OCI-LY7 (cell line): ENCODE data around the gene TRAF6. TPM values are rescaled to one million over a fixed set of nuclear protein-coding genes. Genes with fewer than 3 reads are reported as not detected.

Source experiments
- BruUV-seq: library from RNA; stranded (reverse); fragments of 400-500 nt; replicated peaks from 2 replicates; lab custom pipeline; 2021; lab: Mats Ljungman, UMichigan
- CTCF ChIA-PET: fragments of 300-600 bp; sonication (Branson Sonifier 250); formaldehyde crosslinking; loops from one replicate; lab custom pipeline; 2022; ENCODE audit warnings: antibody characterized with exemption; ENCODE audit not compliant: unreplicated experiment; lab: Charles Lee
- POLR2A ChIA-PET: fragments of 300-600 bp; sonication (Branson Sonifier 250); formaldehyde crosslinking; loops from one replicate; lab custom pipeline; 2022; ENCODE audit warnings: antibody characterized with exemption; lab: Charles Lee
- DNase-seq: peaks from one replicate; pipeline ENCODE4 v3.0.0-alpha.2; 2015; ENCODE audit warnings: low spot score
- H2AFZ ChIP-seq: fragments of 200-600 bp; sonication (generic), shearing (Covaris generic); 2 replicates; pipeline ENCODE4 v1.6.1; 2014; ENCODE audit warnings: mild to moderate bottlenecking, antibody characterized with exemption, low read length, moderate library complexity
- H3K27ac ChIP-seq: fragments of 200-600 bp; sonication (generic); 2 replicates; pipeline ENCODE4 v1.5.1; 2014; ENCODE audit warnings: mixed run types, low read depth, mild to moderate bottlenecking, moderate library complexity, low read length, inconsistent platforms; ENCODE audit not compliant: poor library complexity, severe bottlenecking
- H3K36me3 ChIP-seq: fragments of 200-600 bp; sonication (generic); 2 replicates; pipeline ENCODE4 v1.6.1; 2014; ENCODE audit warnings: mild to moderate bottlenecking, antibody characterized with exemption, low read length, moderate library complexity, mixed read lengths; ENCODE audit not compliant: insufficient read depth
- H3K4me1 ChIP-seq: fragments of 200-600 bp; sonication (generic); 2 replicates; pipeline ENCODE4 v1.5.1; 2014; ENCODE audit warnings: mild to moderate bottlenecking, low read length; ENCODE audit not compliant: insufficient read depth, poor library complexity, severe bottlenecking
- H3K4me2 ChIP-seq: fragments of 200-600 bp; sonication (generic); 2 replicates; pipeline ENCODE4 v1.6.1; 2014; ENCODE audit warnings: mild to moderate bottlenecking, low read length
- H3K4me3 ChIP-seq: fragments of 200-600 bp; sonication (generic); 2 replicates; pipeline ENCODE4 v1.5.1; 2014; ENCODE audit warnings: mild to moderate bottlenecking, low read depth, low read length; ENCODE audit not compliant: poor library complexity, severe bottlenecking
- H3K79me2 ChIP-seq: fragments of 200-600 bp; sonication (generic); 2 replicates; pipeline ENCODE4 v1.6.1; 2016; ENCODE audit warnings: low read depth, mild to moderate bottlenecking, low read length, moderate library complexity, mixed read lengths; ENCODE audit not compliant: insufficient read depth
- H3K9me2 ChIP-seq: fragments of 200-600 bp; sonication (generic); 2 replicates; pipeline ENCODE4 v1.6.1; 2016; ENCODE audit warnings: mild to moderate bottlenecking, low read length, mixed read lengths; ENCODE audit not compliant: insufficient read depth
- H3K9me3 ChIP-seq: fragments of 200-600 bp; sonication (generic); 2 replicates; pipeline ENCODE4 v1.6.1; 2014; ENCODE audit warnings: mild to moderate bottlenecking, mixed run types, low read length, mixed read lengths
- H4K20me1 ChIP-seq: fragments of 200-600 bp; sonication (generic); 2 replicates; pipeline ENCODE4 v1.6.1; 2014; ENCODE audit warnings: mild to moderate bottlenecking, antibody characterized with exemption, low read length, moderate library complexity, mixed read lengths; ENCODE audit not compliant: insufficient read depth
- EZH2phosphoT487 ChIP-seq: fragments of 200-600 bp; sonication (generic); IDR thresholded peaks from 2 replicates; pipeline ENCODE4 v1.6.1; 2018; ENCODE audit warnings: low read depth, borderline replicate concordance, mild to moderate bottlenecking, mixed run types, antibody characterized with exemption, low read length, moderate library complexity, mixed read lengths
- intact Hi-C: fragments of 100-400 bp; cut with micrococcal nuclease; formaldehyde crosslinking; loops from one replicate; pipeline ENCODE4 v1.10.0; 2022; ENCODE audit not compliant: unreplicated experiment
- total RNA-seq, 2 experiments: library from RNA; depleted of rRNA in 1 of 2; stranded (reverse); fragments of >200 nt in 1 of 2; shearing (Covaris generic) in 1 of 2; gene quantifications; 2 replicates each; pipeline ENCODE4 v1.2.3, GENCODE V29; 2014 to 2022
- TF ChIP-seq, protein P1 (sequence below): fragments of 200-600 bp; sonication (generic); conservative IDR thresholded peaks from 2 replicates; pipeline ENCODE4 v1.5.1; 2014; ENCODE audit warnings: mild to moderate bottlenecking, antibody characterized with exemption, low read length, moderate library complexity, mixed read lengths

Gene TRAF6
- total RNA-seq, 2 experiments from 2014 or later: 5.5 to 10.2 TPM

DNA sequence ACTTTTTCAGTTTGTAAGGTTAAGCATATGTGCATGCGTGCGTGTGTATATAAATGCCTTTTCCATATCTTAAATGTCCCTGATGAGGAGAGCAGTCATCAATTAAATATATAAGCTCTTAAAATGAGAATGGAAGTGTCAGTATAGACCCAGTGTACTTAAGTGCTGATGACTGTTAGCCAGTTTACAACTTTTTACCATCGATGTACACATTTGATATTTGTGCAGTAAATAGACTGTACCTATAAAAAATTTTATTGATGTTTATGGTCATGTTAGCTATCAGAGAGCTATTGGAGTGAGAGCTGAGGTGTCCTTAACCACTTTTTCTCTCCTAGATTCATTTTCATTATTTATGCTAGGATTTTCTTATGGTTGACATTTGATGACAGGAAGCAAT is 45.4 kb downstream of the TRAF6 start:
- Histone ChIP-seq H3K9me3 (no peaks in the 10 kb centered on the region), H3K9me2 (no peaks in the 10 kb centered on the region), H3K4me1 (no peaks in the 10 kb centered on the region), H3K4me3 (no peak overlapping the region), H3K4me2 (no peak overlapping the region), H3K27ac (no peak overlapping the region), H2AFZ (no peak overlapping the region), H4K20me1 (no peaks in the 10 kb centered on the region), H3K79me2 (no peaks in the 10 kb centered on the region), H3K36me3 (no peaks in the 10 kb centered on the region)
- no peak for DNase-seq
- ChIA-PET CTCF (no interaction called here), POLR2A (interaction anchor here (0.8 to 1.1 kb wide), 2 partner anchors 23 to 54 kb away, joined by 4 read pairs; no protein-coding TSS in a partner anchor)
- TF ChIP-seq, protein P1, sequence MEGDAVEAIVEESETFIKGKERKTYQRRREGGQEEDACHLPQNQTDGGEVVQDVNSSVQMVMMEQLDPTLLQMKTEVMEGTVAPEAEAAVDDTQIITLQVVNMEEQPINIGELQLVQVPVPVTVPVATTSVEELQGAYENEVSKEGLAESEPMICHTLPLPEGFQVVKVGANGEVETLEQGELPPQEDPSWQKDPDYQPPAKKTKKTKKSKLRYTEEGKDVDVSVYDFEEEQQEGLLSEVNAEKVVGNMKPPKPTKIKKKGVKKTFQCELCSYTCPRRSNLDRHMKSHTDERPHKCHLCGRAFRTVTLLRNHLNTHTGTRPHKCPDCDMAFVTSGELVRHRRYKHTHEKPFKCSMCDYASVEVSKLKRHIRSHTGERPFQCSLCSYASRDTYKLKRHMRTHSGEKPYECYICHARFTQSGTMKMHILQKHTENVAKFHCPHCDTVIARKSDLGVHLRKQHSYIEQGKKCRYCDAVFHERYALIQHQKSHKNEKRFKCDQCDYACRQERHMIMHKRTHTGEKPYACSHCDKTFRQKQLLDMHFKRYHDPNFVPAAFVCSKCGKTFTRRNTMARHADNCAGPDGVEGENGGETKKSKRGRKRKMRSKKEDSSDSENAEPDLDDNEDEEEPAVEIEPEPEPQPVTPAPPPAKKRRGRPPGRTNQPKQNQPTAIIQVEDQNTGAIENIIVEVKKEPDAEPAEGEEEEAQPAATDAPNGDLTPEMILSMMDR: no peak
- TF ChIP-seq EZH2phosphoT487: no peak
- intact Hi-C loops: no loop called here
- BruUV-seq: no TSS peak

DNA sequence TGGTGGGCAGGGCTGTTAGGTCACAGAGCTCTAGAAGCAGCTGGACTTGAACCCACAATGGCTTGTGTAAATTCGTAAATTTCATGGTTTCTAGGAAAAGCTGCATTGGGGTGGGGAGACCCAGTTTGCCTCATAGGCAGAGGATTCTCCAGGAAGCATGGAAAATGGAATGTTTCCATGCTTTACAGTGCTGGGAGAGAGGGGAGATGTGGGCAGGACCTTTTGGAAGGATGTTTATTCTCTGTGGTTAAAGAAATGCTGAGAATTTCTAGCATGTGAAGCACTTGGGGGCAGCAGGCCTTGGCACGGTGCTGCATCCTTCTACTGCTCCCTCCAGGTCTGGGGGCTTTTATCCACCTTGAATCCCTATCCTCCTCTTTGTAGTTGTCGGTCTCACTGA is 46.3 kb downstream of the TRAF6 start:
- intact Hi-C loops: no loop called here
- Histone ChIP-seq H3K79me2 (no peaks in the 10 kb centered on the region), H3K9me3 (no peaks in the 10 kb centered on the region), H3K9me2 (no peaks in the 10 kb centered on the region), H3K4me1 (no peaks in the 10 kb centered on the region), H4K20me1 (no peaks in the 10 kb centered on the region), H3K27ac (no peak overlapping the region), H3K4me2 (no peak overlapping the region), H3K36me3 (no peaks in the 10 kb centered on the region), H3K4me3 (no peak overlapping the region), H2AFZ (no peak overlapping the region)
- no peak for DNase-seq
- CTCF ChIA-PET: no interaction called here
- POLR2A ChIA-PET: interaction anchor here (0.9 to 1.1 kb wide), 2 partner anchors 11 to 24 kb away, joined by 4 to 5 read pairs; no protein-coding TSS in a partner anchor
- BruUV-seq: no TSS peak
- TF ChIP-seq EZH2phosphoT487: no peak
- TF ChIP-seq, protein P1: no peak

DNA sequence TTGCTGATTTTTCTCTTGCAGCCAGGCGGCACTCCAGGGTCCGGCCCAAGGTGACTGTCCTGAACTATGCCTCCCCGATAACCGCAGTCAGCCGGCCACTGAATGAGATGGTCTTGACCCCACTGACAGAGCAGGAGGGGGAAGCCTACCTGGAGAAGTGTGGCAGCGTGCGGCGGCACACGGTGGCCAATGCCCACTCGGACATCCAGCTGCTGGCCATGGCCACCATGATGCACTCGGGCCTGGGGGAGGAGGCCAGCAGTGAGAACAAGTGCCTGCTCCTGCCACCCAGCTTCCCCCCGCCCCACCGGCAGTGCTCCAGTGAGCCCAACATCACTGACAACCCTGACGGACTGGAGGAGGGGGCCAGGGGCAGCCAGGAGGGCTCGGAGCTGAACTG is 47.8 kb downstream of the TRAF6 start:
- no peaks in the 10 kb centered on the region for H3K9me3 ChIP-seq
- H2AFZ ChIP-seq: no peak overlapping the region
- H3K79me2 ChIP-seq: no peaks in the 10 kb centered on the region
- no peaks in the 10 kb centered on the region for H3K4me1 ChIP-seq
- TF ChIP-seq, protein P1: no peak
- TF ChIP-seq EZH2phosphoT487: no peak
- intact Hi-C loops: no loop called here
- H4K20me1 ChIP-seq: no peaks in the 10 kb centered on the region
- H3K36me3 ChIP-seq: no peaks in the 10 kb centered on the region
- DNase-seq: no peak
- H3K27ac ChIP-seq: no peak overlapping the region
- BruUV-seq: no TSS peak
- no peak overlapping the region for H3K4me2 ChIP-seq
- ChIA-PET POLR2A (interaction anchor here (0.5 kb wide), 1 partner anchor 460 kb away, joined by 3 read pairs; no protein-coding TSS in a partner anchor), CTCF (no interaction called here)
- no peak overlapping the region for H3K4me3 ChIP-seq
- no peaks in the 10 kb centered on the region for H3K9me2 ChIP-seq
